Hematopoietic multipotent progenitor cell treated with erythropoietin and hydrocortisone succinate and interleukin-3 and kit ligand, for 6 days (in vitro differentiated cells): ENCODE results near the gene COX4I2.
"Not testable (repeated sequence)": the region's sequence is repeated elsewhere in the genome, so short reads cannot be mapped to it uniquely, and the experiment has no call there.

Experiments used
- DNase-seq: peaks from one replicate; pipeline ENCODE4 v3.0.0-alpha.2; 2015

The COX4I2 gene

GRCh38 chr20:31661625-31662371 lies 24.1 kb downstream of the COX4I2 start:
- DNase-seq = peak; percentile 87

DNA sequence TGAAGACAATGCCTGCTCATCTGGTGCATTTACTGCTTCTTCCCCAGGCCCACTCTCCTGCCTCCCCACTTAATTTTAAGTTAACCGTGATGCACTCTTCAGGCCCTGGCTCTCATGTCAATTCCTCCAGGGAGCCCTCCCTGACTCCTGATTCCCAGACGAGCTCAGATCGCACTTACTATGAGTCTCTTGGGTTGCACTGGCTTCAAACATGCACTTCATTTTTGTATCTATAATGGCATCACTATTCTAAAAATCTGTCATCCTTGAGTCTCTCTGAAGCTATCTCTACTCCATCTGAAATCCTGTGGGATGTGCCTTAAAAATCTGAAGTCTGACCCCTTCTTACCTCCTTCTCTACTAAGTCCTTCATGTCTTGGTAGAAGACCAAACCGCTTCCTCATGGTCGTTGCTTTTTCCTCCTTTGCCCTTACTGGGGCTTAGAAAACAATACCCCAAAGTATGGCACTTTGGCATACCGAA lies 24.7 kb downstream of the COX4I2 start:
- DNase-seq = no peak

- DNase-seq = no peak
Observed at GRCh38 chr20:31663524-31663837, 25.8 kb downstream of the COX4I2 start.

GRCh38 chr20:31663838-31664695 lies 26.4 kb downstream of the COX4I2 start:
- no peak for DNase-seq

DNA sequence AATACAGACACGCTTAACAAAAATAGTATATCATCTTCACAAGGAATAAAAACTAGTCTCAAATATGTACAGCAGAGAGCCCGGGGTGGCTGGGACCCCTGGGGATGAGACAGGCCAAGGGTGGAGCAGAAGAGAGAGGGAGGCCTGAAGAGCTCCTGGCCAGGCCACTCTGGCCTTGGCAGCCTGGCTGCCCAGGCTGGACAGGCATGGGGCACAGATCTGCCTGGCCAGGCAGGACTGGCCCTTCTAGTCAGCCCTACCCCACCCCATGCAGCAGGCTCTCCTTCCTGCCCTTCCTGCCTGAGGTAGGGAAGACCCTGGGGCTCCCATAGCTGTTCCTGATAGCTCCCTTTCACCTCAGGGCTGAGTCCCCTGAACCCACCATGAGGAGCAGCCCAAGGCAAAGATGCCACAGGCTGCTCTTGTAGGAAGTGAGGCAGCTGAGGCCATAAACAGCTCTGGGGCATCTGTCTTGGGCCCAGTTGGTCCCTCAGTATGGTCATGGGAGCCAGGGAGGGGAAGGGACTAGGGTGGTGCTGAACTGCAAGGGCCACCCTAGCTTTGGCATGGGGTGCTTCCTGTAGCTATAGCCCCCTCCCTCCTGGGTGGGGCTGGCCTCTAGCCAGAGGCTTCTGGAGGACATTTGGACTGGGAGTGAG lies 27.1 kb downstream of the COX4I2 start:
- no peak for DNase-seq

DNA sequence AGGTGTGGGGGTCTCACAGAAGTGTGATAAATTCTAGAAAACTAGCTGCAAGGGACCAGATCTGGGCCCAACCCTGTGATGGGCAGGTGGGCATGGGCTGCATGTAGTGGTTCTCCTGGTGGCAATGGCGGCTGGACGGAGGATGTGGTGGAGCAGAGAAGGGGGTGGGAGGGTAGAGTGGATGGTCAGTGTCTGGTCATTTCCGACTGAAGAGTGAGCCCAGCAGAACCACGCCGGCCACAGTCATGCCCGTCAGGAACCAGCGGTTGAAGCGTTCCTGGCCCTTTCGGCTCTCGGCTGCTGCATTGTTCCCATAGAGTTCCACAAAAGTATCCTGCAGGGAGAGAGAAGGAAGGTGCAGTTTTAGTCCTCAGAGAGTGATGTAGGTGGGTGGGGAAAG lies 28.0 kb downstream of the COX4I2 start:
- no peak for DNase-seq

DNA sequence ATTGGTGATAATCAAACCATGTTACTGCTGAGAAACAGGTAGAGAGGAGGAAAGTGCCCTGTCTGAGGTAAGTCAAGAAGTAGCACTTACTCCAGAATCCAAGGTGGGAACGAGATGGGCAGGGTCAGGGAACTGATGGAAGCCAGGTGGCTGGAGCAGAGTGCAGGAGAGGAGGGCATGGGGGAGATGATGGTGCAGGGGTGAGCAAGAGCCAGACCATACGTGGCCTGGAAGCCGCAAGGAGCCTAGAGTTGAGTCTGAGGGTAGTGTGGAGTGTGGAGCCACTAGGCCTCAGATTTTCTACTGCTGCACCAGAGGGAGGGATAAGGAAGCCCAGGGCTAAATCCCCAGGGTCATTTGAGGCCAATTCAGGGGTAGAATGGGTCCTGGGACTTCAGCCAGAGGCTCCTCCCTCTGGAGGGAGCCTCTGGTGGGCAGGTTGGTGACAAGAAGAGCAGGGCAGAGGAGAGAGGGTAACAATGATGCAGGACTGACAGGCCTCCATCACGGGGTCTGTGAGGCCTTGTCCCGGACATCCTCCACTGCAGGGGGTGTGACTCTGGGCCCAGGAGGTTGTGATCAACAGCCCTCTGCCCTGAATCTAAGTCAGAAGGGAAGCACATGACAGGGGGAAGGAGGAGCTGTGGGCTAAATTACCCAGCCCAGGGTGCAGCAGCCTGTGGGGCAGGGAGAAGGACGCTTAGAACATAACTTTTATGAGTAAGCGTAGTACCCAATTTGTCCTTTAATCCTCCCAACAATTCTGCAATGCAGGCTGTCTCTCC lies 28.7 kb downstream of the COX4I2 start:
- DNase-seq = peak; percentile 79

GRCh38 chr20:31667315-31668285 lies 29.9 kb downstream of the COX4I2 start:
- no peak for DNase-seq

GRCh38 chr20:31668944-31669343 lies 31.2 kb downstream of the COX4I2 start:
- not testable (repeated sequence) for DNase-seq

DNA sequence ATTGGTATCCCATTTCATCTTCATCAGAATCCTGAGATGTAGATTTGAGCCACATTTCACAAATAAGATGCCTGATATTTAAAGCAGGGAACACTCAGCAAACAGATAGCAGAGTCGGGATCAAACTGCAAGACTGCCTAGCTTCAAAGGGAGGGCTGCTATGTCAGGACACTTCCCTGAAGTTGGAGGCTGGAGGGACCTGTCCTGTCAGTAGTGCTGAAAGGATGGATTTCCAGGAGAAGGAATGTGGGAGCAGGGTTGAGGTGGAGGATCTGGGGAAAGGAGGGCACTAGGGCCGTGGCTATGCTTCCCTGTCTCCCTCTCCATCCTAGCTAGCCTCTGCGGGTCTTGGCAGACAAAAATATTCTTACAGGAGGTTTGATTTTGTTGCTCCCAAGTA lies 32.2 kb downstream of the COX4I2 start:
- DNase-seq = no peak

GRCh38 chr20:31670371-31671228 lies 32.9 kb downstream of the COX4I2 start:
- peak; percentile 93 for DNase-seq

GRCh38 chr20:31671324-31671723 lies 33.6 kb downstream of the COX4I2 start:
- DNase-seq = no peak

GRCh38 chr20:31673435-31673834 lies 35.7 kb downstream of the COX4I2 start:
- no peak for DNase-seq

- peak; percentile 72 for DNase-seq
Observed at GRCh38 chr20:31673943-31674463, 36.3 kb downstream of the COX4I2 start.

DNA sequence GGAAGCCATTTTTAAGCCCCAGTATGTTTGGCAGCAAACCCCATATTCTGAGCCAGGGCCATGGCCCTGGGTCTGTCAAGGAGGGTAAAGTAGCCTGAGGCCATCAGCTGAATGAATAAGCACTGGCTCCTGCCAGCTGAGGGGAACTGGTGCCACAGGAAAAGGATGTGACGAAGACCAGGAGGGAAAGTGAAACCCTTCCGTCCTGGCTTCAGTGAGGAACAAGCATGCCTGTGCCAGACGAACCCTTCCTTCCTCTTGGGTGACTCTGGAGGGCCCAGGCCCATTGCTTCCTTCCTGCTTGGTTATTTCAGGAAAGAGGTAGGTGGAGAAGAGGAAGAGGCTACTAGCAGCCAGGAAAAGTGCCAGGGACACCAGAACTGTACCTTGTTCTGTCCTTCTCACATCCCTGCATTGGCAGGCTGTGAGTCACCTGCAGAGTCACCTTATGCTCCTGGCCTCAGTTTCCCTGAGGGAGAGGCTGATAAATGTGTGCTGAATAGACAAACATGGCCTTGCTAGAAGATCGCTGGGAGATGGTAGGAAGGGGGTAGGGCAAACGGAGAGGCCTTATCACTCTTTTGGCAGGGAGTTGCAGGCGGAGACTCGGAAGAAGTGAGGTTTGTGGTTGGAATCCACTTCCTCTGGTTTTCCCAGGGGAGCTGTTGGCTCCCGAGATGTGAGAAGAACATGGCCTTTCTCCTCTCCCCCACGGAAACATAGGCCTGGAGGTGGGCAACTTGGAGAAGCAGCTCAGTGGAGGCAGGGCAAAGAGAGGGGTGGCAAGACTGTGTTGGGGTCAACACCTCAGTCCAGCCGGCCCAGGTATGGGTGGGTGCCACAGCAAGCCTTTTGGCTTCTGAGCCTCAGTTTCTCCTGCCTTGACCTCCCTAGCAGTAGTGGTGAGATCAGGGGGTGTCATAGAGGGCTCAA lies 37.4 kb downstream of the COX4I2 start:
- peak; percentile 93 for DNase-seq

GRCh38 chr20:31675828-31676608 lies 38.3 kb downstream of the COX4I2 start:
- DNase-seq = peak; percentile 98

DNA sequence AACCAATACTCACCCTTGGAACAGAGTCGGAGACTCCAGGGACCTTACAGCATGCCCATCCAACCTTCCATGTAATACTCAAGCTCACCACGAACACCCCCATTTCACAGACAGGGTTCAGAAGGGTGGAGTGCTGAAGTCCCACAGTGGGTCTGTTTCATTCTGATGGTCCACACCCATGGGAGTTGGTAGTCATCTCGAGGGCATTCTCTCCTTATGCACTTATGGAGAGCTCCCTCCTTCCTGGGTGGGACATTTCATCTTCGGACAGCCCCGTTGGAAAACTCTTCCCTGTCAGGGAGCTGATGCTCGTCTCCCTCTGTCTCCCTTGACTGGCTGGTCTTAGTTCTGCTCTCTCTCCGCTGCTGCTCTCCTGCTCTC lies 38.9 kb downstream of the COX4I2 start:
- DNase-seq = peak; percentile 79

DNA sequence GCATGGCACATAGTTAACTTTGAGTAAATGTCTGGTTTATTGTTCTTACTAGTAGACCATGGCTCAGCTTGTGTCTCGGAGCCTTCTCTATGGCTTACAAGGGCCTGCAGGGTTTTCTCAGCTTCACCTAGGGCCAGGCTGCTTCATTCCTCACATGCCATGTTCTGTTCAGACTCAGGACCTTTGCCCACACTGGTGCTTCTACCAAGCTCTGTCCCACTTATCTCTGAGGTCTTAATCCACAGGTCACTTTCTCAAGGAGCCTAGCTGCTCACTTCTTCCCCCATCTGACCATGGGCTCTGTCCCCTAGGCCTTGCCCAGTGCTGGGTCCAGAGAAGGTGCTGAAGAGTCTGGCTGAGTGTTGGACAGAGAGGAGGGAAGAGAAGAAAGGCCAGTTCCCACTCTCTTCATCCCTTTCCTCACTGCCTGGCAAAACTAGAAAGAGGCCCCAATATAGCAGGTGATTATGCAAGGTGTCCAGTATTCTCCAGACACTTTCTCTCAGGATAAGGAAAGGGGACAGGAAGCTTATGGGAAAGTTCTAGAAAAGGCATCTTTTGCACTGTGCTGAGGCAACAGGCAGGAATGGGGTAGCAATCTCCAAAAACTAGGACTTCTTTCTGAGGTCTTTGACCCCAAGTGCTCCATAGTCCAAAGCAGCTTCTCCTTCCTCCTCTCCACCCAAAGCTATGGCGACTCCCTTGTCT lies 40.0 kb downstream of the COX4I2 start:
- DNase-seq = no peak
